ENCODE measurements around the gene MAPK8.

MAPK8 gene

DNA sequence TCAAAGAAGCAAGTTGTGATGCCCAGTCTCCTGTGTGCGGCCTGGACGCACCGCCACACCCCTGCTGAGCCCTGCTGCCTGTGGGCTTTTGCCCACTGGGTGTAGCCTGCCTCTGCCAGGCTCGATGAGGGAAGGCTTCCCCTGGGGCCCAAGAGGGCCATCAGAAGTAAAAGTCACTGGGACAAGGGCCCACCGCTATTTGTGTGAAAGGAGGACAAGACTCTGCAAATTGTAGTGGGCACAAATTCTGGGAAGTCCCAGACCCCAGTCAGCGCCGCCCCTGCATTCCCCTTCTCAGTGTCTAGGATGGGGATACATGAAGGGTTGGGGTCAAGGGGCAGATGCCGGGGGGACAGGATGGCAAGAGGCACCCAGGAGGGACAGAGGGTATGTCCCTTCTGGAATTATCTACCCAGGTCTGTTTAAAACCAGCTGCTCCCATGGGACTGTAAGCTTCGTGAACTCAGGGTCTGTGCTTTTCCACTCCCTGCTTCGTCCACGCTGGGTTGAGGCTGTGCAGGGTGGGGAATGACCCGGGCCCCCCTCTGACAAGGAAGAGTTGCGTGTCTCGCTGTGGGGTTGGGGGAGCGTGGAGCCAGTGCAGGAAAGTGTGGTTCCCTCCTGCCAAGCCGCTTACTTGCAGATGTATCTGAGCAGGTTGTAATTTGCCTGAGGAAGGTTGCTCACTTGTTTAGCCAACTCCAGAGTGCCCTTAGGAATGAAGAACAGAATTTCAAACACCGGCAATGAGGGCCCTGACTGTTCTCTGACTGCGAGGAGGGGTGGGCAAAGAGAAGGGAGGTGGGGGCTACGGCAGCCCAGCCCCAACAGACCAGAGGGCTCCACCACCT is 147.2 kb downstream of the MAPK8 start:
- Histone ChIP-seq H3K36me3 (replicated peaks) (peaks cover 28% of the 10 kb centered on the region), H3K27ac (no peak overlapping the region), H3K4me3 (ENCODE audit: low read depth, low read length) (no peak overlapping the region), H3K27me3 (replicated peaks) (no peaks in the 10 kb centered on the region)
- no peak for DNase-seq
- in situ Hi-C loops (cut with HindIII; ENCODE audit: low pct_ligation_motif_present, low sequenced_read_pairs): no loop called here
- TF ChIP-seq, protein P1, sequence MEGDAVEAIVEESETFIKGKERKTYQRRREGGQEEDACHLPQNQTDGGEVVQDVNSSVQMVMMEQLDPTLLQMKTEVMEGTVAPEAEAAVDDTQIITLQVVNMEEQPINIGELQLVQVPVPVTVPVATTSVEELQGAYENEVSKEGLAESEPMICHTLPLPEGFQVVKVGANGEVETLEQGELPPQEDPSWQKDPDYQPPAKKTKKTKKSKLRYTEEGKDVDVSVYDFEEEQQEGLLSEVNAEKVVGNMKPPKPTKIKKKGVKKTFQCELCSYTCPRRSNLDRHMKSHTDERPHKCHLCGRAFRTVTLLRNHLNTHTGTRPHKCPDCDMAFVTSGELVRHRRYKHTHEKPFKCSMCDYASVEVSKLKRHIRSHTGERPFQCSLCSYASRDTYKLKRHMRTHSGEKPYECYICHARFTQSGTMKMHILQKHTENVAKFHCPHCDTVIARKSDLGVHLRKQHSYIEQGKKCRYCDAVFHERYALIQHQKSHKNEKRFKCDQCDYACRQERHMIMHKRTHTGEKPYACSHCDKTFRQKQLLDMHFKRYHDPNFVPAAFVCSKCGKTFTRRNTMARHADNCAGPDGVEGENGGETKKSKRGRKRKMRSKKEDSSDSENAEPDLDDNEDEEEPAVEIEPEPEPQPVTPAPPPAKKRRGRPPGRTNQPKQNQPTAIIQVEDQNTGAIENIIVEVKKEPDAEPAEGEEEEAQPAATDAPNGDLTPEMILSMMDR (IDR thresholded peaks at IDR 0.05; ENCODE audit: low read depth, low read length, missing control alignments): no peak

GRCh38 chr10:48454302-48455054 is 148.0 kb downstream of the MAPK8 start:
- no peaks in the 10 kb centered on the region for H3K27me3 ChIP-seq (replicated peaks)
- peaks cover 28% of the 10 kb centered on the region for H3K36me3 ChIP-seq (replicated peaks)
- no peak overlapping the region for H3K4me3 ChIP-seq (ENCODE audit: low read depth, low read length)
- TF ChIP-seq, protein P1 (IDR thresholded peaks at IDR 0.05; ENCODE audit: low read depth, low read length, missing control alignments): no peak
- in situ Hi-C loops (cut with HindIII; ENCODE audit: low pct_ligation_motif_present, low sequenced_read_pairs): no loop called here
- no peak overlapping the region for H3K27ac ChIP-seq
- DNase-seq: no peak

GRCh38 chr10:48455055-48455391 is 148.5 kb downstream of the MAPK8 start:
- in situ Hi-C loops (cut with HindIII; ENCODE audit: low pct_ligation_motif_present, low sequenced_read_pairs): no loop called here
- no peak overlapping the region for H3K4me3 ChIP-seq (ENCODE audit: low read depth, low read length)

DNA sequence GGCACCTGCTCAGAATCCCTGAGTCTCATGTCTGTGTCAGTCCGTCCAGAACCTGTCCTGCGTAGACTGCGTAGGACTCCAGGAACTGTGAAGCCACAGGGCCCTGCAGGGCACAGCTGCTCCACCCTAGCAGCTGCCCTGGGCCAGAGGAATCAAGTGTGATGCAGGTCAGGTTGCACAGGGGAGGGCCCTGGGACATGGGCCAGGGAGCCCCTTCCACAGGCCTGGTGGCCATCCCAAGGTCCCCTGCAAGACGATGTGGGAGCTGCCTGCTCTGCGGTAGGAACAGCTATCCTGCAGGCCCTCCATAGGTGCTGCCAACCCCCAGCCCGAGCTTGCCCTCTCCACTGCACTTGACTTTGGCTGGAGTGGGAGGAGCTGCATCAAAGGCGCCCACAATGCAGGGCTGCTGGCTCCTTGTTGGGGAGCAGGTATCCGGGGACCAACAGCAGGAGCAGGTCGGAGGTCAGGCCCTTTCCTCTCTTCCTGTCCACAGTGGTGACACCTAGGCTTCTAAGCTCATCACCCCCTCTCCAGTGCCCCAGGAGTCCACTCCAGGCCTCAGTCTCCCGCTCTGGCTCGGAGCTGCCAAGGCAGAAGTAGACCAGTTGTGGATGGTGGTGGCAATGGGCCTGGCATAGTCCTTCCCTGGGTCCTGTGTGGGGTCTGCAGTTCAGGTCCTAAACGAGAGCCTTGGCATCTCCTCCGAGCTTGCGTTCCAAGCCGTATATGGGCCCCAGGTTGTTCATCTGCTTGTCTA is 149.1 kb downstream of the MAPK8 start:
- Histone ChIP-seq H3K27ac (no peak overlapping the region), H3K36me3 (replicated peaks) (peaks cover 24% of the 10 kb centered on the region), H3K27me3 (replicated peaks) (no peaks in the 10 kb centered on the region), H3K4me3 (ENCODE audit: low read depth, low read length) (no peak overlapping the region)
- no peak for DNase-seq
- in situ Hi-C loops (cut with HindIII; ENCODE audit: low pct_ligation_motif_present, low sequenced_read_pairs): no loop called here
- TF ChIP-seq, protein P1 (IDR thresholded peaks at IDR 0.05; ENCODE audit: low read depth, low read length, missing control alignments): no peak

More at GRCh38 chr10:48455055-48455391, 148.5 kb downstream of the MAPK8 start:
- no peaks in the 10 kb centered on the region for H3K27me3 ChIP-seq (replicated peaks)
- peaks cover 29% of the 10 kb centered on the region for H3K36me3 ChIP-seq (replicated peaks)
- no peak for DNase-seq
- no peak overlapping the region for H3K27ac ChIP-seq
- TF ChIP-seq, protein P1 (IDR thresholded peaks at IDR 0.05; ENCODE audit: low read depth, low read length, missing control alignments): no peak

DNA sequence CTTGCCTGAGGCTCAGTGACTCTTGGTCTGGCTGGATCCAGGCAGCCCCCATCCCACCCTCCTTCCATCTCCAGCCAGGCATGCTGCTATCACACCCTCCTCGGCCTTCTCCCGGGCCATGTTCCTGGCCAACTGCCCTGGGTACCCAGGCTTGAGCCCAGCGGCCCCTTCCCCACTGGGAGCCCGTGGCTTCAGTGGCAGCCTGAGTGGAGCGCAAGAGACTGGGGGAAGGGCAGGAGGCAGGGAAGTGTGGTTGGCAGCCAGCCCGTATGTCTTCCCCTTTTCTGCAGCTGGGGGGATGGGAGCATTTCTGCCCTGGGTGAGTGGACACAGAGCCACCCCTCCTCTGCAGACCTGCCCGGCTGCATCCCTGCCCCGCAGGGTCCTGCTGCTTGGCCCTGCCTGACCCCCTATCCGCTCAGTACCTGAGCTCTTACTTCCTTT is 149.9 kb downstream of the MAPK8 start:
- TF ChIP-seq, protein P1 (IDR thresholded peaks at IDR 0.05; ENCODE audit: low read depth, low read length, missing control alignments): no peak
- H3K27me3 ChIP-seq (replicated peaks): no peaks in the 10 kb centered on the region
- DNase-seq: no peak
- peaks cover 18% of the 10 kb centered on the region for H3K36me3 ChIP-seq (replicated peaks)
- in situ Hi-C loops (cut with HindIII; ENCODE audit: low pct_ligation_motif_present, low sequenced_read_pairs): no loop called here
- no peak overlapping the region for H3K4me3 ChIP-seq (ENCODE audit: low read depth, low read length)
- no peak overlapping the region for H3K27ac ChIP-seq
